H1 (cell line): ENCODE data around the gene ZNF385D. TPM values are rescaled to one million over a fixed set of nuclear protein-coding genes. Genes with fewer than 3 reads are reported as not detected.

Source experiments
- CTCF ChIA-PET: fragments of 300-600 bp; sonication (Branson Sonifier 250); formaldehyde crosslinking; loops from one replicate; lab custom pipeline; 2021; ENCODE audit not compliant: partially characterized antibody; lab: Charles Lee
- POLR2A ChIA-PET: fragments of 300-600 bp; sonication (Branson Sonifier 250); formaldehyde crosslinking; loops from one replicate; lab custom pipeline; 2021; ENCODE audit warnings: inconsistent platforms; ENCODE audit not compliant: partially characterized antibody; lab: Charles Lee
- DNase-seq, 2 experiments: peaks; one replicate each; pipeline versions ENCODE4 v3.0.0 to v3.0.0-alpha.2; 2010 to 2022; ENCODE audit warnings: low spot score in 2 of 2, low read depth in 1 of 2, mixed read lengths in 1 of 2
- FAIRE-seq: peaks from 2 replicates; lab custom pipeline; 2011; peaks lifted over from hg19 to GRCh38; lab: Jason Lieb, UNC
- H2AFZ ChIP-seq: 2 replicates; pipeline ENCODE4 v1.8.1; 2012; ENCODE audit warnings: low read length, inconsistent platforms
- H2AK5ac ChIP-seq: 2 replicates; pipeline ENCODE4 v1.6.1; 2013; ENCODE audit warnings: low read depth, low read length
- H2BK120ac ChIP-seq: replicated peaks from 2 replicates; pipeline ENCODE3; 2013; ENCODE audit warnings: low read depth, low read length, inconsistent platforms
- H2BK12ac ChIP-seq: 2 replicates; pipeline ENCODE4 v1.6.1; 2013; ENCODE audit warnings: low read depth, low read length
- H2BK15ac ChIP-seq: 2 replicates; pipeline ENCODE4 v1.6.1; 2013; ENCODE audit warnings: low read length
- H2BK20ac ChIP-seq: 2 replicates; pipeline ENCODE4 v1.6.1; 2013; ENCODE audit warnings: low read length
- H2BK5ac ChIP-seq: 2 replicates; pipeline ENCODE4 v1.6.1; 2013; ENCODE audit warnings: low read depth, low read length
- H3K14ac ChIP-seq: 2 replicates; pipeline ENCODE4 v1.6.1; 2013; ENCODE audit warnings: inconsistent platforms; ENCODE audit not compliant: insufficient read length
- H3K18ac ChIP-seq: 2 replicates; pipeline ENCODE4 v1.6.1; 2013; ENCODE audit warnings: low read length; ENCODE audit errors: extremely low read depth
- H3K23ac ChIP-seq: 2 replicates; pipeline ENCODE4 v1.6.1; 2013; ENCODE audit warnings: inconsistent platforms; ENCODE audit not compliant: insufficient read length
- H3K23me2 ChIP-seq: 2 replicates; pipeline ENCODE4 v1.6.1; 2013; ENCODE audit warnings: low read depth, low read length
- H3K27ac ChIP-seq: 2 replicates; pipeline ENCODE4 v1.6.1; 2011; ENCODE audit warnings: low read depth, low read length, inconsistent platforms
- H3K27me3 ChIP-seq, 4 experiments: replicated peaks in 1 of 4; 1 replicate in 1 of 4; 2 replicates in 3 of 4; pipeline versions ENCODE4 v1.6.1 to v1.8.1; 2011 to 2013; ENCODE audit warnings: low read length in 3 of 4, mild to moderate bottlenecking in 3 of 4, inconsistent platforms in 2 of 4, mixed read lengths in 2 of 4, moderate library complexity in 1 of 4; ENCODE audit not compliant: control insufficient read depth in 3 of 4, insufficient read depth in 3 of 4; ENCODE audit errors: extremely low read depth in 1 of 4
- H3K36me3 ChIP-seq, 4 experiments: 2 replicates each; pipeline versions ENCODE4 v1.6.1 to v1.8.1; 2011 to 2013; ENCODE audit warnings: mild to moderate bottlenecking in 4 of 4, low read length in 3 of 4, moderate library complexity in 2 of 4, control low read depth in 1 of 4, inconsistent platforms in 1 of 4; ENCODE audit not compliant: insufficient read depth in 4 of 4, control insufficient read depth in 2 of 4
- H3K4ac ChIP-seq: replicated peaks from 2 replicates; pipeline ENCODE3; 2013; ENCODE audit warnings: low read length, low read depth, mixed read lengths, inconsistent platforms; ENCODE audit not compliant: insufficient read length
- H3K4me1 ChIP-seq, 4 experiments: replicated peaks in 1 of 4; 1 replicate in 1 of 4; 2 replicates in 3 of 4; pipeline versions ENCODE4 v1.6.1 to v1.8.1; 2011 to 2013; ENCODE audit warnings: low read length in 3 of 4, inconsistent platforms in 2 of 4, mixed read lengths in 1 of 4; ENCODE audit not compliant: insufficient read depth in 4 of 4, control insufficient read depth in 3 of 4
- H3K4me2 ChIP-seq, 2 experiments: 2 replicates each; pipeline versions ENCODE4 v1.6.1 to v1.8.1; 2011 to 2013; ENCODE audit warnings: low read depth in 2 of 2, low read length in 2 of 2, control low read depth in 1 of 2, inconsistent platforms in 1 of 2, mild to moderate bottlenecking in 1 of 2; ENCODE audit not compliant: insufficient read depth in 1 of 2
- H3K4me3 ChIP-seq, 4 experiments: fragments of 200-600, 300-600 bp in 1 of 4; sonication (generic), shearing (Covaris generic), sonication (Bioruptor Twin) in 1 of 4; 2 replicates each; pipeline versions ENCODE4 v1.5.1 to v1.8.1; 2011 to 2016; ENCODE audit warnings: low read length in 4 of 4, low read depth in 3 of 4, control low read depth in 2 of 4, inconsistent platforms in 2 of 4, mild to moderate bottlenecking in 2 of 4, mixed read lengths in 1 of 4, moderate library complexity in 1 of 4; ENCODE audit not compliant: insufficient read depth in 2 of 4; ENCODE audit errors: extremely low read depth in 1 of 4
- H3K56ac ChIP-seq: replicated peaks from 2 replicates; pipeline ENCODE3; 2013; ENCODE audit warnings: low read depth, mild to moderate bottlenecking, mixed read lengths, low read length, inconsistent platforms; ENCODE audit not compliant: insufficient read length
- H3K79me1 ChIP-seq: 2 replicates; pipeline ENCODE4 v1.6.1; 2013; ENCODE audit warnings: low read depth, low read length, control low read depth
- H3K79me2 ChIP-seq, 2 experiments: 2 replicates each; pipeline versions ENCODE4 v1.6.1 to v1.8.1; 2012 to 2013; ENCODE audit warnings: low read length in 2 of 2, mild to moderate bottlenecking in 2 of 2, inconsistent platforms in 1 of 2; ENCODE audit not compliant: insufficient read depth in 2 of 2, control insufficient read depth in 1 of 2
- H3K9ac ChIP-seq, 4 experiments: replicated peaks in 1 of 4; 1 replicate in 1 of 4; 2 replicates in 3 of 4; pipeline versions ENCODE4 v1.6.1 to v1.8.1; 2011 to 2013; ENCODE audit warnings: low read depth in 3 of 4, low read length in 3 of 4, control low read depth in 2 of 4, mild to moderate bottlenecking in 2 of 4, moderate library complexity in 2 of 4, inconsistent platforms in 1 of 4; ENCODE audit errors: extremely low read depth in 1 of 4
- H3K9me3 ChIP-seq, 2 experiments: 2 replicates each; pipeline versions ENCODE4 v1.6.1 to v1.8.1; 2012 to 2013; ENCODE audit warnings: mild to moderate bottlenecking in 2 of 2, moderate library complexity in 2 of 2, control low read depth in 1 of 2, inconsistent platforms in 1 of 2, low read depth in 1 of 2, low read length in 1 of 2, mixed read lengths in 1 of 2; ENCODE audit not compliant: insufficient read depth in 2 of 2
- H4K20me1 ChIP-seq, 2 experiments: replicated peaks in 1 of 2; 2 replicates each; pipeline versions ENCODE3 to v1.8.1; 2011 to 2013; ENCODE audit warnings: inconsistent platforms in 2 of 2, low read length in 2 of 2, mild to moderate bottlenecking in 1 of 2; ENCODE audit not compliant: insufficient read depth in 2 of 2, control insufficient read depth in 1 of 2
- H4K5ac ChIP-seq: 2 replicates; pipeline ENCODE4 v1.6.1; 2013; ENCODE audit warnings: low read length, low read depth, mixed read lengths, inconsistent platforms; ENCODE audit not compliant: insufficient read length
- H4K8ac ChIP-seq: 2 replicates; pipeline ENCODE4 v1.8.0; 2013; ENCODE audit warnings: mild to moderate bottlenecking, moderate library complexity, low read length, inconsistent platforms; ENCODE audit not compliant: insufficient read depth; ENCODE audit errors: extremely low read depth
- H4K91ac ChIP-seq: replicated peaks from 2 replicates; pipeline ENCODE3; 2013; ENCODE audit warnings: low read length, mixed read lengths, inconsistent platforms; ENCODE audit not compliant: insufficient read length
- BACH1 ChIP-seq: IDR thresholded peaks from 2 replicates; pipeline ENCODE4 v1.6.1; 2012; ENCODE audit warnings: low read length, improper control_type of control experiment
- CBX8 ChIP-seq: fragments of 300-800, 300-1000 bp; sonication (generic); IDR thresholded peaks from 2 replicates; pipeline ENCODE4 v1.7.1; 2016; ENCODE audit warnings: low read depth, low read length, borderline replicate concordance
- CEBPB ChIP-seq: IDR thresholded peaks from 2 replicates; pipeline ENCODE4 v1.6.1; 2012; ENCODE audit warnings: low read depth, low read length
- FOSL1 ChIP-seq: IDR thresholded peaks from 2 replicates; pipeline ENCODE4 v1.6.1; 2011; ENCODE audit warnings: mild to moderate bottlenecking, low read depth, low read length, moderate library complexity; ENCODE audit not compliant: insufficient read depth
- HDAC2 ChIP-seq, 2 experiments: fragments of 300-600 bp in 1 of 2; sonication (generic) in 1 of 2; IDR thresholded peaks; 2 replicates each; pipeline ENCODE4 v1.6.1; 2011 to 2012; ENCODE audit warnings: low read depth in 2 of 2, low read length in 2 of 2, mild to moderate bottlenecking in 2 of 2, moderate library complexity in 2 of 2, borderline replicate concordance in 1 of 2, inconsistent platforms in 1 of 2
- HDAC6 ChIP-seq: IDR thresholded peaks from one replicate; pipeline ENCODE4 v1.7.1; 2012; ENCODE audit warnings: low read depth, mild to moderate bottlenecking, inconsistent platforms, low read length, moderate library complexity
- POLR2A ChIP-seq, 2 experiments: IDR thresholded peaks; 1 replicate in 1 of 2; 2 replicates in 1 of 2; pipeline ENCODE4 v1.6.1; 2011; ENCODE audit warnings: low read depth in 2 of 2, low read length in 2 of 2, mild to moderate bottlenecking in 2 of 2; ENCODE audit errors: control extremely low read depth in 1 of 2
- POLR2AphosphoS5 ChIP-seq: IDR thresholded peaks from 2 replicates; pipeline ENCODE4 v1.6.1; 2011; ENCODE audit warnings: low read depth, low read length
- RAD21 ChIP-seq, 2 experiments: IDR thresholded peaks in 1 of 2; conservative IDR thresholded peaks in 1 of 2; 2 replicates each; pipeline ENCODE4 v1.6.1; 2011; ENCODE audit warnings: low read depth in 2 of 2, low read length in 2 of 2, improper control_type of control experiment in 1 of 2, inconsistent platforms in 1 of 2, mild to moderate bottlenecking in 1 of 2, moderate library complexity in 1 of 2
- RNF2 ChIP-seq: fragments of 200-900, 300-1000 bp; sonication (generic); IDR thresholded peaks from 2 replicates; pipeline ENCODE4 v1.7.1; 2016; ENCODE audit warnings: borderline replicate concordance, low read depth, mild to moderate bottlenecking, antibody characterized with exemption, low read length; ENCODE audit not compliant: poor library complexity, severe bottlenecking; ENCODE audit errors: missing control alignments
- TAF1 ChIP-seq: IDR thresholded peaks from 2 replicates; pipeline ENCODE4 v1.6.1; 2011; ENCODE audit warnings: mild to moderate bottlenecking, low read depth, low read length
- TCF12 ChIP-seq: IDR thresholded peaks from 2 replicates; pipeline ENCODE4 v1.6.1; 2011; ENCODE audit warnings: low read depth, mild to moderate bottlenecking, low read length
- YY1 ChIP-seq: IDR thresholded peaks from 2 replicates; pipeline ENCODE4 v1.6.1; 2011; ENCODE audit warnings: low read depth, mild to moderate bottlenecking, low read length
- WGBS, 2 experiments: shearing (Covaris generic) in 1 of 2; methylation state at CpG; one replicate each; pipeline versions ENCODE4 v1.1.6 to v1.1.7; 2013 to 2015; ENCODE audit warnings: low lambda C conversion rate in 2 of 2, mixed read lengths in 2 of 2, inconsistent platforms in 1 of 2, low coverage in 1 of 2, missing lambda C conversion rate in 1 of 2; ENCODE audit not compliant: insufficient replicate concordance in 2 of 2, insufficient coverage in 1 of 2, insufficient read length in 1 of 2; ENCODE audit errors: extremely low coverage in 1 of 2, missing lambda C conversion rate in 1 of 2; 5-methylcytosine and 5-hydroxymethylcytosine counted together
- polyA plus RNA-seq, 7 experiments: library from polyadenylated mRNA; depleted of rRNA in 3 of 7; stranded (reverse) in 5 of 7; unstranded in 2 of 7; fragments of >200 nt in 5 of 7; fragments of 200-250 nt in 2 of 7; gene quantifications; 1 replicate in 5 of 7; 2 replicates in 1 of 7; 4 replicates in 1 of 7; pipeline versions ENCODE4 v1.2.1 to v1.2.3, GENCODE V29; 2011 to 2013; ENCODE audit warnings: missing spikeins in 2 of 7, mixed read lengths in 2 of 7
- total RNA-seq: library from RNA; stranded (reverse); fragmentation: NEBNext Ultra II Directional; extraction: Animal tissue kit (Norgen Biotek cat#: 25700); gene quantifications from 2 replicates; pipeline ENCODE4 v1.2.1, GENCODE V29; 2021
- TF ChIP-seq, protein P1 (sequence below): IDR thresholded peaks from 2 replicates; pipeline ENCODE4 v1.6.1; 2012; ENCODE audit warnings: inconsistent platforms

Gene ZNF385D
- total and polyA plus RNA-seq, 2 of the 8 experiments (the other 6 are each of a cell fraction or from before 2014, with no cell fraction given) = 5.9 to 10.8 TPM

DNA sequence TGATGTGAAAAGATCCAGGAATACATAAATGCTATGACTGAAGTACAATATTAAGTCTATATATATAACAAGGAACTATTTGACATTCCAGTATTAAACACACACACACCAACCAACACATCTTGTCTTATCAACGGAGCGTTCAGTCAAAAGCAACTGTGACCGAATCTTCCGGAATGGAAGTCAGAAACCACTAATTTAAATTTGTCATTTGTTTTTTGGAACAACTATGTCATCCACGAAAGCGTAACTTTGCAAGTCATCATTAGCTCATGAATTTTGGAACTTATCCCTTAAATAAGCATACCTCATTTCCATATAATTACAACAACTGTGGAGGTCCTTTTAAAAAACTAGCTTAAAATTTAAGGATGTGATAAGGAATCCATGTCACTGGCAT lies 5.0 kb downstream of the ZNF385D start:
- no peak overlapping the region for H3K23ac ChIP-seq
- no peaks in the 10 kb centered on the region for H3K36me3 ChIP-seq
- ChIA-PET CTCF (interaction anchor here (1.4 kb wide), 1 partner anchor 262 kb away, joined by 4 read pairs; no protein-coding TSS in a partner anchor), POLR2A (no interaction called here)
- no peaks in the 10 kb centered on the region; a peak in 1 of 7 replicates for H3K27me3 ChIP-seq
- DNase-seq (no peak), FAIRE-seq (no peak)
- H2BK20ac ChIP-seq = no peak overlapping the region
- H4K91ac ChIP-seq = no peak overlapping the region
- H3K27ac ChIP-seq = no peak overlapping the region
- H2AK5ac ChIP-seq = no peak overlapping the region
- H3K4ac ChIP-seq = no peak overlapping the region
- H4K20me1 ChIP-seq = no peaks in the 10 kb centered on the region
- H4K5ac ChIP-seq = no peak overlapping the region
- H3K23me2 ChIP-seq = peaks cover 9% of the 10 kb centered on the region; the same call in 1 of the 2 replicates
- no peak overlapping the region for H3K9ac ChIP-seq
- no peak overlapping the region for H4K8ac ChIP-seq
- H3K14ac ChIP-seq = no peak overlapping the region
- no peak overlapping the region for H2BK15ac ChIP-seq
- H2BK5ac ChIP-seq = no peak overlapping the region
- no peak overlapping the region for H3K56ac ChIP-seq
- H3K18ac ChIP-seq = no peak overlapping the region
- no peaks in the 10 kb centered on the region for H3K79me1 ChIP-seq
- peaks cover 0 to 3% of the 10 kb centered on the region in 2 experiments; a peak in 2 of 4 replicates for H3K79me2 ChIP-seq
- peaks cover 0 to 10% (median 4%) of the 10 kb centered on the region in 4 experiments; a peak in 3 of 7 replicates for H3K4me1 ChIP-seq
- no peak overlapping the region for H3K4me3 ChIP-seq
- no peak overlapping the region for H3K4me2 ChIP-seq
- peaks cover 0 to 5% of the 10 kb centered on the region in 2 experiments; a peak in 1 of 4 replicates for H3K9me3 ChIP-seq
- H2AFZ ChIP-seq = no peak overlapping the region
- no peak overlapping the region for H2BK12ac ChIP-seq
- 96% methylated on average over 6 of the region's 6 CpGs; no CpG with 5 or more reads in 1 of the 2 experiments for WGBS, 2 experiments
- H2BK120ac ChIP-seq = no peak overlapping the region
- TF ChIP-seq FOSL1 (no peak), POLR2A (IDR thresholded peaks at IDR 0.05; ENCODE audit: control extremely low read depth in 1 of 2, low read depth in 2 of 2, low read length in 2 of 2) (no peak), RNF2 (no peak), HDAC6 (no peak), CBX8 (no peak), HDAC2 (IDR thresholded peaks at IDR 0.05; ENCODE audit: borderline replicate concordance in 1 of 2, low read depth in 2 of 2, low read length in 2 of 2) (no peak), RAD21 (IDR thresholded peaks at IDR 0.05 in 1 of 2, conservative IDR thresholded peaks at IDR 0.05 in 1 of 2; ENCODE audit: low read depth in 2 of 2, low read length in 2 of 2) (no peak), BACH1 (no peak), POLR2AphosphoS5 (no peak), TCF12 (no peak), TAF1 (no peak), CEBPB (no peak), YY1 (no peak)
- TF ChIP-seq, protein P1, sequence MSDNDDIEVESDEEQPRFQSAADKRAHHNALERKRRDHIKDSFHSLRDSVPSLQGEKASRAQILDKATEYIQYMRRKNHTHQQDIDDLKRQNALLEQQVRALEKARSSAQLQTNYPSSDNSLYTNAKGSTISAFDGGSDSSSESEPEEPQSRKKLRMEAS = no peak
